DMS 273 treated with DMSO at 0.1 percent for 48 hours (cell line): Measurements from ENCODE around the gene CUTA.

Source experiments
- DNase-seq: peaks from one replicate; lab custom pipeline; 2025; lab: John Stamatoyannopoulos, UW

CUTA gene

GRCh38 chr6:33417903-33418689 lies at the start of gene CUTA:
Gene CUTA (minus strand): TSS chr6:33418107. CDS start chr6:33418000, 107 bp downstream.
- peak; percentile 98 for DNase-seq

- no peak for DNase-seq
Observed at GRCh38 chr6:33467091-33467490, 49.2 kb upstream of the CUTA start.

GRCh38 chr6:33466075-33466735 lies 48.3 kb upstream of the CUTA start:
- DNase-seq, result no peak

- no peak for DNase-seq
Observed at GRCh38 chr6:33459226-33459625, 41.3 kb upstream of the CUTA start.

- no peak for DNase-seq
Observed at GRCh38 chr6:33458676-33459075, 40.8 kb upstream of the CUTA start.

GRCh38 chr6:33456156-33456555 lies 38.2 kb upstream of the CUTA start:
- DNase-seq, result no peak

- no peak for DNase-seq
Observed at GRCh38 chr6:33455051-33455450, 37.1 kb upstream of the CUTA start.

GRCh38 chr6:33454009-33454946 lies 36.4 kb upstream of the CUTA start, which contains the start of gene ZBTB9:
Gene ZBTB9 (plus strand): TSS chr6:33454576. CDS start chr6:33455101, 525 bp downstream.
- peak; percentile 91 for DNase-seq

- no peak for DNase-seq
Observed at GRCh38 chr6:33453393-33454008, 35.6 kb upstream of the CUTA start.

GRCh38 chr6:33452496-33452895 lies 34.6 kb upstream of the CUTA start:
- no peak for DNase-seq

- DNase-seq, result no peak
Observed at GRCh38 chr6:33451606-33452005, 33.7 kb upstream of the CUTA start.

GRCh38 chr6:33450434-33450833 lies 32.5 kb upstream of the CUTA start:
- DNase-seq, result no peak

GRCh38 chr6:33446356-33446755 lies 28.4 kb upstream of the CUTA start:
- DNase-seq, result no peak

- DNase-seq, result no peak
Observed at GRCh38 chr6:33445119-33445603, 27.3 kb upstream of the CUTA start.

GRCh38 chr6:33443619-33444504 lies 26.0 kb upstream of the CUTA start:
- DNase-seq, result no peak

- no peak for DNase-seq
Observed at GRCh38 chr6:33443025-33443424, 25.1 kb upstream of the CUTA start.

- DNase-seq, result no peak
Observed at GRCh38 chr6:33442283-33442682, 24.4 kb upstream of the CUTA start.

GRCh38 chr6:33441457-33441856 lies 23.6 kb upstream of the CUTA start:
- DNase-seq, result no peak

- no peak for DNase-seq
Observed at GRCh38 chr6:33440649-33441309, 22.9 kb upstream of the CUTA start.
